K562 (cell line): ENCODE measurements around the gene PHF1. TPM values are rescaled to one million over a fixed set of nuclear protein-coding genes. Genes with fewer than 3 reads are reported as not detected.
"Not testable (repeated sequence)": the region's sequence is repeated elsewhere in the genome, so short reads cannot be mapped to it uniquely, and the experiment has no call there.

Experiments used
- ATAC-seq: fragments of 200-7000 bp; cut with Tn5 transposase; 3 replicates; pipeline ENCODE4 v1.9.1; 2020; ENCODE audit warnings: moderate library complexity
- BruUV-seq: library from RNA; stranded (reverse); fragments of 400-500 nt; replicated peaks from 2 replicates; lab custom pipeline; 2021; lab: Mats Ljungman, UMichigan
- CTCF ChIA-PET: fragments of 300-600 bp; formaldehyde crosslinking; extraction: SDS; loops from one replicate; lab custom pipeline; 2021; ENCODE audit warnings: low intra/inter-chr PET ratio; lab: Yijun Ruan, JAX
- POLR2A ChIA-PET: fragments of 300-600, 350-650 bp; sonication (Branson Sonifier 250); formaldehyde crosslinking; extraction: SDS; loops from one replicate; lab custom pipeline; 2021; ENCODE audit warnings: antibody characterized with exemption, inconsistent platforms; lab: Yijun Ruan, JAX
- DNase-seq, 4 experiments: peaks; one replicate each; pipeline versions ENCODE4 v3.0.0 to v3.0.0-alpha.2; 2011 to 2018; ENCODE audit warnings: low spot score in 3 of 4, mixed read lengths in 3 of 4; ENCODE audit errors: extremely low read depth in 1 of 4
- FAIRE-seq: peaks from 2 replicates; lab custom pipeline; 2011; peaks lifted over from hg19 to GRCh38; lab: Jason Lieb, UNC
- H2AFZ ChIP-seq: 2 replicates; pipeline ENCODE4 v1.6.0; 2011; ENCODE audit warnings: low read depth, low read length, control low read depth, inconsistent platforms
- H3K27ac ChIP-seq: fragments of 200-600 bp; 3 replicates; pipeline ENCODE4 v1.8.0; 2011; ENCODE audit warnings: low read depth, mild to moderate bottlenecking, control low read depth, inconsistent platforms, low read length, moderate library complexity, mixed read lengths; ENCODE audit errors: extremely low read depth
- H3K27me3 ChIP-seq, 2 experiments: fragments of 300-600 bp in 1 of 2; 2 replicates in 1 of 2; 3 replicates in 1 of 2; pipeline versions ENCODE4 v1.6.0 to v1.8.0; 2011; ENCODE audit warnings: inconsistent platforms in 2 of 2, low read length in 2 of 2, mild to moderate bottlenecking in 1 of 2, mixed read lengths in 1 of 2, moderate library complexity in 1 of 2; ENCODE audit not compliant: control insufficient read depth in 2 of 2, insufficient read depth in 2 of 2
- H3K36me3 ChIP-seq: fragments of 300-600 bp; 3 replicates; pipeline ENCODE4 v1.8.0; 2011; ENCODE audit warnings: mild to moderate bottlenecking, low read length, inconsistent platforms; ENCODE audit not compliant: control insufficient read depth, insufficient read depth
- H3K4me1 ChIP-seq, 2 experiments: fragments of 200-600 bp in 1 of 2; replicated peaks in 1 of 2; 2 replicates in 1 of 2; 3 replicates in 1 of 2; pipeline versions ENCODE4 v1.5.1 to v1.8.0; 2011; ENCODE audit warnings: inconsistent platforms in 2 of 2, low read length in 2 of 2, mild to moderate bottlenecking in 1 of 2, mixed read lengths in 1 of 2, moderate library complexity in 1 of 2; ENCODE audit not compliant: control insufficient read depth in 2 of 2, insufficient read depth in 2 of 2
- H3K4me2 ChIP-seq: 2 replicates; pipeline ENCODE4 v1.6.1; 2011; ENCODE audit warnings: low read length, control low read depth, inconsistent platforms, mixed read lengths; ENCODE audit not compliant: insufficient read depth
- H3K4me3 ChIP-seq: fragments of 200-600 bp; sonication (generic), shearing (Covaris generic); 2 replicates; pipeline ENCODE4 v1.5.1; 2016; ENCODE audit warnings: control low read depth, inconsistent platforms
- H3K79me2 ChIP-seq: fragments of 200-600 bp; 3 replicates; pipeline ENCODE4 v1.8.0; 2011; ENCODE audit warnings: low read length, inconsistent platforms; ENCODE audit not compliant: control insufficient read depth, insufficient read depth
- H3K9ac ChIP-seq, 2 experiments: 2 replicates each; pipeline versions ENCODE4 v1.6.0 to v1.6.1; 2011; ENCODE audit warnings: low read depth in 2 of 2, low read length in 2 of 2, control low read depth in 1 of 2, inconsistent platforms in 1 of 2, mild to moderate bottlenecking in 1 of 2, mixed read lengths in 1 of 2; ENCODE audit not compliant: insufficient read depth in 1 of 2
- H3K9me1 ChIP-seq: one replicate; pipeline ENCODE4 v1.6.0; 2011; ENCODE audit warnings: inconsistent platforms, mild to moderate bottlenecking, low read length, moderate library complexity; ENCODE audit not compliant: control insufficient read depth, insufficient read depth
- H3K9me3 ChIP-seq: replicated peaks from 2 replicates; pipeline ENCODE4 v1.5.1; 2011; ENCODE audit warnings: low read depth, low read length, inconsistent platforms; ENCODE audit not compliant: control insufficient read depth, insufficient read depth
- H4K20me1 ChIP-seq: replicated peaks from 2 replicates; pipeline ENCODE4 v1.6.1; 2011; ENCODE audit warnings: low read length, inconsistent platforms, mixed read lengths; ENCODE audit not compliant: control insufficient read depth, insufficient read depth
- ATF1 ChIP-seq, 2 experiments: fragments of 450-650 bp in 1 of 2; IDR thresholded peaks; 2 replicates each; pipeline ENCODE4 v1.6.1; 2016; ENCODE audit warnings: missing compliant biosample characterization in 1 of 2, missing genetic modification characterization in 1 of 2
- ATF7 ChIP-seq: fragments of 450-650 bp; IDR thresholded peaks from 2 replicates; pipeline ENCODE4 v1.7.1; 2014; ENCODE audit warnings: mild to moderate bottlenecking, moderate library complexity
- BCOR ChIP-seq: fragments of 450-650 bp; IDR thresholded peaks from 2 replicates; pipeline ENCODE4 v1.6.1; 2016
- BRCA1 ChIP-seq, 2 experiments: fragments of 450-650 bp in 1 of 2; sonication (generic) in 1 of 2; formaldehyde crosslinking in 1 of 2; IDR thresholded peaks; 2 replicates each; pipeline versions ENCODE4 v1.5.0 to v1.6.1; 2017 to 2020; ENCODE audit warnings: mild to moderate bottlenecking in 1 of 2, missing genetic modification reagents in 1 of 2
- CBX1 ChIP-seq: sonication (generic); IDR thresholded peaks from 2 replicates; pipeline ENCODE4 v1.6.1; 2016; ENCODE audit warnings: antibody characterized with exemption, low read depth, mild to moderate bottlenecking
- CTCF ChIP-seq, 3 experiments: IDR thresholded peaks in 2 of 3; conservative IDR thresholded peaks in 1 of 3; 2 replicates each; pipeline ENCODE4 v1.5.1; 2011 to 2012; ENCODE audit warnings: low read length in 3 of 3, mild to moderate bottlenecking in 3 of 3, control low read depth in 2 of 3, improper control_type of control experiment in 1 of 3, inconsistent platforms in 1 of 3, low read depth in 1 of 3, mixed read lengths in 1 of 3, moderate library complexity in 1 of 3; ENCODE audit not compliant: insufficient read depth in 2 of 3
- DPF2 ChIP-seq: fragments of 450-650 bp; IDR thresholded peaks from 2 replicates; pipeline ENCODE4 v1.6.1; 2016
- ESRRA ChIP-seq: fragments of 450-650 bp; IDR thresholded peaks from 2 replicates; pipeline ENCODE4 v1.6.1; 2014; ENCODE audit warnings: low read depth, mild to moderate bottlenecking, moderate library complexity, borderline replicate concordance
- FOXJ3 ChIP-seq: sonication (generic); formaldehyde crosslinking; IDR thresholded peaks from 2 replicates; pipeline ENCODE4 v1.4.0; 2020; ENCODE audit warnings: mild to moderate bottlenecking, missing genetic modification reagents
- HDAC2 ChIP-seq: fragments of 450-650 bp; IDR thresholded peaks from 2 replicates; pipeline ENCODE4 v1.6.1; 2016; ENCODE audit warnings: mild to moderate bottlenecking
- SRSF7 ChIP-seq: fragments of 200-400 bp; formaldehyde crosslinking; optimal IDR thresholded peaks from 2 replicates; pipeline ENCODE3; 2017; ENCODE audit warnings: mild to moderate bottlenecking, low read depth, low read length
- TBP ChIP-seq: optimal IDR thresholded peaks from 2 replicates; pipeline ENCODE3; 2011; ENCODE audit warnings: low read depth, low read length, improper control_type of control experiment
- TRIM24 ChIP-seq, 2 experiments: fragments of 450-650 bp; IDR thresholded peaks; 2 replicates each; pipeline ENCODE4 v1.6.1; 2016
- WGBS: fragments of 100-300 bp; shearing (Covaris generic); methylation state at CpG from one replicate; pipeline ENCODE4 v1.1.6; 2016; ENCODE audit warnings: low coverage, mixed read lengths; ENCODE audit not compliant: insufficient coverage; ENCODE audit errors: missing lambda C conversion rate; 5-methylcytosine and 5-hydroxymethylcytosine counted together
- in situ Hi-C: fragments of 300-500 bp; cut with MboI; formaldehyde crosslinking; loops from 4 replicates; pipeline ENCODE4 v1.15.0; 2018; ENCODE audit warnings: inconsistent platforms, mixed read lengths
- intact Hi-C: fragments of 100-400 bp; cut with micrococcal nuclease; formaldehyde crosslinking; loops from 2 replicates; pipeline ENCODE4 v1.14.2; 2022
- polyA plus RNA-seq, 8 experiments: library from polyadenylated mRNA; depleted of rRNA in 4 of 8; stranded (reverse) in 5 of 8; unstranded in 3 of 8; fragments of >200 nt; fragmentation: Nextera tagmentation in 2 of 8; fragmentation: Illumina TruSeq in 1 of 8; extraction: Ambion mirVana in 2 of 8; extraction: Trizol in 1 of 8; gene quantifications; 2 replicates each; pipeline versions ENCODE4 v1.2.1 to v1.2.3, GENCODE V29; 2011 to 2014; ENCODE audit warnings: inconsistent platforms in 1 of 8, missing spikeins in 1 of 8
- total RNA-seq, 7 experiments: library from RNA; depleted of rRNA in 6 of 7; stranded (reverse); fragments of >200 nt in 6 of 7; fragmentation: Illumina TruSeq in 2 of 7; extraction: Trizol in 2 of 7; gene quantifications; 2 replicates each; pipeline versions ENCODE4 v1.2.1 to v1.2.3, GENCODE V29; 2011 to 2021; ENCODE audit warnings: low replicate concordance in 1 of 7
- TF ChIP-seq, protein P1 (sequence below), 2 experiments: fragments of 450-650 bp in 1 of 2; sonication (generic) in 1 of 2; formaldehyde crosslinking; conservative IDR thresholded peaks; 2 replicates each; pipeline versions ENCODE4 v1.4.0 to v1.8.1; 2020 to 2022; ENCODE audit warnings: mild to moderate bottlenecking in 1 of 2, missing genetic modification reagents in 1 of 2
- TF ChIP-seq, protein P2 (sequence below): fragments of 250-450 bp; sonication (Bioruptor Pico); IDR thresholded peaks from 2 replicates; pipeline ENCODE4 v1.8.0; 2022; ENCODE audit warnings: moderate library complexity, mild to moderate bottlenecking, inconsistent platforms

The PHF1 gene
- total and polyA plus RNA-seq, 9 of the 15 experiments (the other 6 are each of a cell fraction or from before 2014, with no cell fraction given), result 3.7 to 64.2 (median 33.7) TPM

DNA sequence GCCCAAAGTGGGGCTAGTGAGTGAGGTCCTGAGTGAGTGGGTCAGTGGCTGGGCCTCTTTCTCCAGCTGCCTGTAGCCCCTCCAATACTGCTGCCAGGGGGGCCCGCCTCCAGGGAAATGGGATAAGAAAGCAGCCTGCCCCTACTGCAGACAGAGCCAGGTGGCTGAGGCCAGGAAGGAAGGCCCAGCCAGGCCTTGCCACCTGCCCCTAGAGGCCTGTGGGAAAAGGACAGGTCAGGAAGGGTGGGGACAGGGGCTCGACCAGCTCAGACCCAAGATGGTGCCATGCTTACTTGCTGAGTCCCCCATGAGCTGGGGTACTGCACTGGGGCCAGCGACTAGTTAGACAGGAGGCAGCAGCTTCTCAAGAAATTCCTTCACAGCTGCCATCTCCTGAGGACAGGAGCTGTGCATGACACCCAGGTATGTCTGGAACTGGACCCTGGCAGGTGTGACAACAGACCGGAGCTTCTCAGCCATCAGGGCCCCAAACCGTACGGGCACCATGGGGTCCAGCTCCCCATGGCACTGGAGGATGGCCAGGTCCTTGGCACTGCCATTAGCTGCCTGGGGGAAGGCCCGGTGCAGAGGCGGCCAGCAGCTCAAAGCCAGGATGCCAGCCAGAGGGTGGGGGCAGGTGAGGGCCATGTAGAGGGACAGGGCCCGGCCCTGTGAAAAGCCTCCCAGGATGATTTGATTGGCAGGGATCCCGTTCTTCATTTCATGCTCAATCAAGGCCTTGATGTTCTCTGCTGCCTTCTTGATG is 45.4 kb upstream of the PHF1 start (continued):
- TF ChIP-seq CTCF (IDR thresholded peaks at IDR 0.05 in 2 of 3, conservative IDR thresholded peaks at IDR 0.05 in 1 of 3; ENCODE audit: insufficient read depth in 2 of 3, low read depth in 1 of 3, low read length in 3 of 3), result peak; percentile 24 to 48 (median 33); a peak in 5 of 6 replicates
- TF ChIP-seq BRCA1 (IDR thresholded peaks at IDR 0.05), result not testable (repeated sequence)
- peak; percentile 44; the same call in 1 of the 2 replicates for TF ChIP-seq BRCA1 (CRISPR knock-in tag; IDR thresholded peaks at IDR 0.05)
- TF ChIP-seq, all 486 proteins: peak for 14; not testable (repeated sequence) for 472

- Histone ChIP-seq H3K27me3 (no peaks in the 10 kb centered on the region), H2AFZ (peak overlapping the region; percentile 71), H3K36me3 (no peaks in the 10 kb centered on the region), H3K9me3 (no peaks in the 10 kb centered on the region), H3K27ac (peak overlapping the region; percentile 55; the same call in 2 of the 3 replicates), H3K9me1 (no peaks in the 10 kb centered on the region), H3K79me2 (no peaks in the 10 kb centered on the region), H4K20me1 (no peaks in the 10 kb centered on the region), H3K4me3 (no peak overlapping the region), H3K4me2 (no peak overlapping the region; the same call in 1 of the 2 replicates), H3K4me1 (peaks cover 22 to 27% of the 10 kb centered on the region in 2 experiments), H3K9ac (no peak overlapping the region)
- ChIA-PET CTCF (interaction anchor here (0.6 kb wide), 1 partner anchor 15 kb away, joined by 4 read pairs; no protein-coding TSS in a partner anchor), POLR2A (interaction anchor here (0.6 to 1.4 kb wide), 4 partner anchors 12 to 117 kb away, joined by 3 to 4 read pairs (median 4); a partner anchor contains a TSS)
- BruUV-seq, result no TSS peak
- WGBS, result 35% methylated on average over 8 of the region's 8 CpGs
- ATAC-seq (no peak), DNase-seq (peak in 1 of 4 experiments; percentile 58), FAIRE-seq (peak; percentile 68)
- intact Hi-C loops, result no loop called here
- in situ Hi-C loops, result no loop called here
- TF ChIP-seq HDAC2, result peak; percentile 20; the same call in 1 of the 2 replicates
- TF ChIP-seq, protein P1, sequence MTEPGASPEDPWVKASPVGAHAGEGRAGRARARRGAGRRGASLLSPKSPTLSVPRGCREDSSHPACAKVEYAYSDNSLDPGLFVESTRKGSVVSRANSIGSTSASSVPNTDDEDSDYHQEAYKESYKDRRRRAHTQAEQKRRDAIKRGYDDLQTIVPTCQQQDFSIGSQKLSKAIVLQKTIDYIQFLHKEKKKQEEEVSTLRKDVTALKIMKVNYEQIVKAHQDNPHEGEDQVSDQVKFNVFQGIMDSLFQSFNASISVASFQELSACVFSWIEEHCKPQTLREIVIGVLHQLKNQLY (CRISPR knock-in tag; conservative IDR thresholded peaks at IDR 0.05), result 0 out of 4 replicates have a peak, but pooled peaks of 1 of the 2 experiments have one; percentile 41
- TF ChIP-seq ATF7, result peak; percentile 77
- TF ChIP-seq ATF1 (CRISPR knock-in tag; IDR thresholded peaks at IDR 0.05), result no peak
- TF ChIP-seq ATF1 (tag; IDR thresholded peaks at IDR 0.05), result peak; percentile 70
- TF ChIP-seq DPF2, result peak; percentile 42; the same call in 1 of the 2 replicates
- 0 out of 2 replicates have a peak, but pooled peaks have one; percentile 28 for TF ChIP-seq BCOR
- peak; percentile 90 for TF ChIP-seq TBP
- no peak for TF ChIP-seq SRSF7
- peak; percentile 86 for TF ChIP-seq ESRRA
- no peak for TF ChIP-seq CBX1
- TF ChIP-seq FOXJ3 (CRISPR knock-in tag), result no peak
- 0 out of 4 replicates have a peak, but pooled peaks of 1 of the 2 experiments have one; percentile 10 for TF ChIP-seq TRIM24 (IDR thresholded peaks at IDR 0.05)
- TF ChIP-seq, protein P2, sequence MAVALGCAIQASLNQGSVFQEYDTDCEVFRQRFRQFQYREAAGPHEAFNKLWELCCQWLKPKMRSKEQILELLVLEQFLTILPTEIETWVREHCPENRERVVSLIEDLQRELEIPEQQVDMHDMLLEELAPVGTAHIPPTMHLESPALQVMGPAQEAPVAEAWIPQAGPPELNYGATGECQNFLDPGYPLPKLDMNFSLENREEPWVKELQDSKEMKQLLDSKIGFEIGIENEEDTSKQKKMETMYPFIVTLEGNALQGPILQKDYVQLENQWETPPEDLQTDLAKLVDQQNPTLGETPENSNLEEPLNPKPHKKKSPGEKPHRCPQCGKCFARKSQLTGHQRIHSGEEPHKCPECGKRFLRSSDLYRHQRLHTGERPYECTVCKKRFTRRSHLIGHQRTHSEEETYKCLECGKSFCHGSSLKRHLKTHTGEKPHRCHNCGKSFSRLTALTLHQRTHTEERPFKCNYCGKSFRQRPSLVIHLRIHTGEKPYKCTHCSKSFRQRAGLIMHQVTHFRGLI (CRISPR knock-in tag), result no peak
Observed at GRCh38 chr6:33367009-33367714, 43.7 kb upstream of the PHF1 start.
